ENCODE data around the gene SPECC1.
"Not testable (repeated sequence)": the region's sequence is repeated elsewhere in the genome, so short reads cannot be mapped to it uniquely, and the experiment has no call there.

SPECC1 gene

GRCh38 chr17:20128036-20128667 lies 119.0 kb downstream of the SPECC1 start:
- DNase-seq (ENCODE audit: low spot score), result no peak

- DNase-seq (ENCODE audit: low spot score), result no peak
Measured at GRCh38 chr17:20133517-20133916, 124.4 kb downstream of the SPECC1 start.

- DNase-seq (ENCODE audit: low spot score), result no peak
Measured at GRCh38 chr17:20141198-20141972, 132.2 kb downstream of the SPECC1 start.

GRCh38 chr17:20142268-20142667 lies 133.1 kb downstream of the SPECC1 start:
- no peak for DNase-seq (ENCODE audit: low spot score)

- DNase-seq (ENCODE audit: low spot score), result no peak
Measured at GRCh38 chr17:20143740-20144139, 134.6 kb downstream of the SPECC1 start.

GRCh38 chr17:20145567-20145966 lies 136.4 kb downstream of the SPECC1 start:
- no peak for DNase-seq (ENCODE audit: low spot score)

GRCh38 chr17:20149251-20149650 lies 140.1 kb downstream of the SPECC1 start:
- no peak for DNase-seq (ENCODE audit: low spot score)

- DNase-seq (ENCODE audit: low spot score), result no peak
Measured at GRCh38 chr17:20151174-20151573, 142.0 kb downstream of the SPECC1 start.

- DNase-seq (ENCODE audit: low spot score), result peak; percentile 39
Measured at GRCh38 chr17:20153231-20153630, 144.1 kb downstream of the SPECC1 start.

GRCh38 chr17:20154286-20155000 lies 145.3 kb downstream of the SPECC1 start:
- DNase-seq (ENCODE audit: low spot score), result no peak

- peak; percentile 97 for DNase-seq (ENCODE audit: low spot score)
Measured at GRCh38 chr17:20155258-20156195, 146.4 kb downstream of the SPECC1 start.

GRCh38 chr17:20156196-20157000 lies 147.2 kb downstream of the SPECC1 start:
- DNase-seq (ENCODE audit: low spot score), result peak; percentile 52

GRCh38 chr17:20157001-20157310 lies 147.8 kb downstream of the SPECC1 start:
- DNase-seq (ENCODE audit: low spot score), result no peak

- DNase-seq (ENCODE audit: low spot score), result no peak
Measured at GRCh38 chr17:20158580-20158979, 149.4 kb downstream of the SPECC1 start.

- no peak for DNase-seq (ENCODE audit: low spot score)
Measured at GRCh38 chr17:20159406-20160069, 150.4 kb downstream of the SPECC1 start.

GRCh38 chr17:20165516-20165915 lies 156.4 kb downstream of the SPECC1 start:
- not testable (repeated sequence) for DNase-seq (ENCODE audit: low spot score)

GRCh38 chr17:20170085-20170484 lies 160.9 kb downstream of the SPECC1 start:
- no peak for DNase-seq (ENCODE audit: low spot score)

GRCh38 chr17:20171741-20172365 lies 162.7 kb downstream of the SPECC1 start:
- DNase-seq (ENCODE audit: low spot score), result no peak

- DNase-seq (ENCODE audit: low spot score), result no peak
Measured at GRCh38 chr17:20172376-20172775, 163.2 kb downstream of the SPECC1 start.

- DNase-seq (ENCODE audit: low spot score), result no peak
Measured at GRCh38 chr17:20173091-20173490, 163.9 kb downstream of the SPECC1 start.

Measured in germinal center (tissue), 1 donor.